Measurements from ENCODE around the gene PHACTR3.

PHACTR3 gene

GRCh38 chr20:59783641-59784010 is 179.3 kb downstream of the PHACTR3 start:
- no peak for DNase-seq

- DNase-seq, result no peak
Measured at GRCh38 chr20:59784365-59784764, 180.0 kb downstream of the PHACTR3 start.

- DNase-seq, result no peak
Measured at GRCh38 chr20:59784791-59785668, 180.7 kb downstream of the PHACTR3 start.

GRCh38 chr20:59785669-59785959 is 181.3 kb downstream of the PHACTR3 start:
- no peak for DNase-seq

GRCh38 chr20:59785986-59786795 is 181.9 kb downstream of the PHACTR3 start:
- no peak for DNase-seq

GRCh38 chr20:59786801-59787537 is 182.6 kb downstream of the PHACTR3 start:
- DNase-seq, result no peak

GRCh38 chr20:59787538-59787890 is 183.2 kb downstream of the PHACTR3 start:
- DNase-seq, result no peak

- no peak for DNase-seq
Measured at GRCh38 chr20:59788196-59788735, 183.9 kb downstream of the PHACTR3 start.

- DNase-seq, result no peak
Measured at GRCh38 chr20:59788811-59789397, 184.6 kb downstream of the PHACTR3 start.

GRCh38 chr20:59789686-59790085 is 185.3 kb downstream of the PHACTR3 start:
- no peak for DNase-seq

- no peak for DNase-seq
Measured at GRCh38 chr20:59790346-59790745, 186.0 kb downstream of the PHACTR3 start.

GRCh38 chr20:59792300-59792699 is 188.0 kb downstream of the PHACTR3 start:
- no peak for DNase-seq

- DNase-seq, result no peak
Measured at GRCh38 chr20:59794555-59794954, 190.2 kb downstream of the PHACTR3 start.

GRCh38 chr20:59800309-59800708 is 196.0 kb downstream of the PHACTR3 start:
- DNase-seq, result no peak

- no peak for DNase-seq
Measured at GRCh38 chr20:59802018-59802417, 197.7 kb downstream of the PHACTR3 start.

GRCh38 chr20:59802471-59803221 is 198.3 kb downstream of the PHACTR3 start:
- no peak for DNase-seq

- DNase-seq, result no peak
Measured at GRCh38 chr20:59804347-59804746, 200.0 kb downstream of the PHACTR3 start.

- no peak for DNase-seq
Measured at GRCh38 chr20:59804871-59805665, 200.7 kb downstream of the PHACTR3 start.

GRCh38 chr20:59805786-59806577 is 201.6 kb downstream of the PHACTR3 start:
- DNase-seq, result no peak

- no peak for DNase-seq
Measured at GRCh38 chr20:59806578-59806975, 202.2 kb downstream of the PHACTR3 start.

Data from stimulated activated naive CD4-positive, alpha-beta T cell treated with Interleukin-2 at 50 U/mL for 16 hours (primary cell).